H54 (cell line): ENCODE data around the gene PSMG4.
"Not testable (repeated sequence)": the region's sequence is repeated elsewhere in the genome, so short reads cannot be mapped to it uniquely, and the experiment has no call there.

Source experiments
- DNase-seq: peaks from one replicate; pipeline ENCODE4 v3.0.0; 2011; ENCODE audit warnings: low spot score, mixed read lengths; ENCODE audit not compliant: insufficient read length
- FAIRE-seq: peaks from 3 replicates; lab custom pipeline; 2011; peaks lifted over from hg19 to GRCh38; lab: Jason Lieb, UNC
- POLR2A ChIP-seq: IDR thresholded peaks from 2 replicates; pipeline ENCODE4 v1.6.1; 2011; ENCODE audit warnings: low read depth, mild to moderate bottlenecking, low read length

PSMG4 gene

DNA sequence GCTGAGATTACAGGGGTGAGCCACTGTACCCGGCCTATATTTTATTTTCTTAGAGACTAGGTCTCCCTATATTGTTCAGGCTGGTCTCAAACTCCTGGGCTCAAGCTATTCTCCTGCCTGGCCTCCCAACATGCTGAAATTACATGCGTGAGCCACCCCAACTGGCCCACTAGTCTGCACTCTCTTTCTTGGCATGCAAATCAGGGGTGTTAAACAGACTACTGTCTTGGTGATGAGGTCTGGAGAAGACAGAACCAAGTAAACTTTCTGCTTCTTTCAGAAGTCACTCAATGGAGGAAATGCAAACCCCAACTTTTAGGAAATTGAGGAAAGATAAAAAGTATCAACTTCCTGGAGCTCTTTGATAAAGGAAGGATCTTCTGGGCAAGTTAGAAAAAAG lies 23.3 kb upstream of the PSMG4 start:
- FAIRE-seq (no peak), DNase-seq (no peak)
- no peak for TF ChIP-seq POLR2A

GRCh38 chr6:3236005-3236404 lies 22.7 kb upstream of the PSMG4 start:
- FAIRE-seq (no peak), DNase-seq (no peak)
- TF ChIP-seq POLR2A = no peak

DNA sequence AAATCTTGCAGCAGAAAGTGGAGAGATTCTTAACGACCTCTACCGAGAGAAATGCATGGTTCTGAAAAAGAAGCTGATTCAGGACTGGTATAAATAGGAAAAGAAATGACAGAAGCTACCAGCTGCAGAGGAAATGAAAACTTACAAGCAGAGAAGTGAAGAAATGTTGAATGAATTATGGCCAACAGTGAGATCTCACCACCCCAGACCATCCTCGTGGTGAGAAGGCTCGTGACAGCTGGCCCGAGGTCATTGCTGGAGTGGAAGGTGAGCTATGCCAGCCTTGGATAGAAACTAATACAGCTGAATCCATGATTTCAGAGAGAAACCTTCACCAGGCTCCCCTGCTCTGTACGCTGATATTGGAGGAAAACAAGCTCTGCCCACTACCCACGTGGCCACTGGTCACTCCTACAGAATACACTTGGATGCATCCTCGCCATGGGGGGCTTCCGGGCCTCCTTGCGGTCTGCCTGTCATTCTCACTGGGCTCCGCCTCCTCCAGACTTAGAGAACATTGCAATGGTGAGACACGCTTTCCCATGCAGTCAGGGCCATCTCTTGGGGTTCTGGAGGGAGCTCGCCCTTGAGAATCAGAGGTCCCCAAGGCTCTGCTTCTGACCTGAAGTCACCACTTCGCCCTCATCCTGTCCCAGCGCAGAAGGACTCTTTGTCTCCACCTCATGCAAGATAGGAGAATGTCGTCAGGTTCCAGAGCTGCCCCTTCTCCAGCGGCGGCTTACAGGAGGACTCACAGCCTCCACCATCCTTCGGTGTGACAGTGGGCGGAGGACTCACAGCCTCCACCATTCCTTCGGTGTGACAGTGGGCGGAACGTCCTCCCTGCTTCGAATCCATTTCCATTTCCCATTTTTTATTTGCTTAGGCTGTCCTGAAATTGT lies 20.7 kb upstream of the PSMG4 start:
- no peak for DNase-seq
- FAIRE-seq = no peak
- no peak for TF ChIP-seq POLR2A

GRCh38 chr6:3239110-3239830 lies 19.5 kb upstream of the PSMG4 start:
- DNase-seq (no peak), FAIRE-seq (no peak)
- no peak for TF ChIP-seq POLR2A

- FAIRE-seq (no peak), DNase-seq (no peak)
- TF ChIP-seq POLR2A = no peak
Observed at GRCh38 chr6:3240595-3240994, 18.2 kb upstream of the PSMG4 start.

GRCh38 chr6:3241745-3242144 lies 17.0 kb upstream of the PSMG4 start:
- FAIRE-seq, DNase-seq: not testable (repeated sequence)

DNA sequence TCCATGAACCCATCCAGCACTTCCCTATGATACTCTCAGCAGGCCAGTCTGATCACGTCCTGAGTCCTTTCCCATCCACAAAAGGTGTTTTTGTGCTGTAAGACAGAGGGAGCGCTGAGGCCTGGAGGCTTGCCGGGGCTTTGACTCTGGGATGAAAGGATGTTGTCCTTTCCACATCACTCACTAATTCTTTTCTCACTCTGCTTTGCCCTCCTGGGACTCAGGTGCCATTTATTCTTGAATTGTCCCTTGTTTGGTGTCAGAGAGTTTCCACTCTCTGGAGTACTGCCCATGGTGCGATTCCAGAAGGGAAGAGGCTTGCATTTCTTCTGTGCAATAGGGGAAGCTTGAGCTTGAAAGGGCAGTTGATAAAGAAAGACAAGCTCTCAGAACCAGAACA lies 16.0 kb upstream of the PSMG4 start:
- DNase-seq (no peak), FAIRE-seq (no peak)
- no peak for TF ChIP-seq POLR2A

DNA sequence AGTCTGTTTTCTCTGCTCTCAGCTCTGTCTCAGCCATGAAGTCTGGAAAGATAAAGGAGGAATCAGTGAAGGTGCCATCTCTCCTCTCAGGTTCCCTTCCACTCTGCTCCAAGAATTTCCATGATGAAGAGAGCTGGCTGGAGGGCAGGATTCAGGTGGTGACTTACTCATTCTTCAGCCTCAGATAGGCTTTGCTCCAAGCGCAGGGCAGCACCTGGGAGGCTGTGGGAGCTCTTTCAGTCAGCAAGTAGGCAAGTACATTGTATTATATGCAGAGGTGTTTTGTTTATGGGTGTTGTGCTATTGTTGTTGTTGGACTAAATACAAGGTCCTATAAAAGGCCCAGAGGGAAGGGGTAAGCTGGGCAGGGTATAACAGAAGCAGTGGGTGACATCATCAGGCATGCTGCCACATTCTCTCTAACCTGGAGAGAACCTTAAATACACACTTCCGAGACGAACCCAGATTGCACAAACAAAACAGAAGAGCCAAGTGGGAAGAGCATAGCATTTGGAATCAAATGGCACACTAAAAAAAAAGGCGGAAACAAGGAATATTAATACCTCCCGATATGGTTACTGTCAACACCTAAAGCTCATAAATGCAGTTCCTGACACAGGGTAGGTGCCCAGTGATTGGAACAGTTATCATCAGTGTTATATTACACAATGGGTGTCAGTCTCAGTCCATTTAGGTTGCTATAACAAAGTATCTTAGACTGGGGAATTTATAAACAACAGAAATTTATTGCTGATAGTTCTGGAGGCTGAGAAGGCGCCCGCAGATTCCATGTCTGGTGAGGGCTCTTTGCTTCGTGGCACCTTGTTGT lies 14.5 kb upstream of the PSMG4 start:
- DNase-seq = no peak
- FAIRE-seq = no peak
- TF ChIP-seq POLR2A = no peak

DNA sequence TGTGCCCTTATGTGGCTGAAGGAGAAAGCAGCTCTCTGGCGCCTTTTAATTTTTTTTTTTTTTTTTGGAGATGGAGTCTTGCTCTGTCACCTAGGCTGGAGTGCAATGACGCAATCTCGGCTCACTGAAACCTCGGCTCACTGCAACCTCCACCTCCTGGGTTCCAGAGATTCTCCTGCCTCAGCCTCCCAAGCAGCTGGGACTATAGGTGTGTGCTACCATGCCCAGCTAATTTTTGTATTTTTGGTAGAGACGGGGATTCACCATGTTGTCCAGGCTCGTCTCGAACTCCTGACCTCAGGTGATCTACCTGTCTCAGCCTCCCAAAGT lies 13.9 kb upstream of the PSMG4 start:
- FAIRE-seq = not testable (repeated sequence)

DNA sequence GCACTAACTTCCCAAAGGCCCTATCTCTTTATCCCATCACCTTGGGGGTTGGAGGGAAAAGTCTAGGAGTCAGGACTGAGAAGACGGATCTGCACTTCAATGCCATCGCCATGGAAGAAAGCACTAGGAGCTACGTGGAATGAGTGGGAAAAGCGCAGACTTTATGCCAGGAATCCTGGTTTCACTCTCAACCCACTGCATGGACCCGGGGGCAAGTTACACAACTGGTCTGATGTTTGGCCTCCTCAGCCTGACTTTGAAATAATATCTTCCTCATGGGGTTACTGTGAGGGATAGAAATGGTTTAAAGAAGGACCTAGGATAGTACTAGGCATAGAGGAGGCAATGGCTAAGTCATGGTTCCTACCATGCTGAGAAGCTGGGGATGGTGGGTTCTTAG lies 13.5 kb upstream of the PSMG4 start:
- no peak for TF ChIP-seq POLR2A
- DNase-seq (no peak), FAIRE-seq (no peak)

More for the DNA sequence above, 13.9 kb upstream of the PSMG4 start:
- not testable (repeated sequence) for DNase-seq

- DNase-seq (peak; percentile 78), FAIRE-seq (no peak)
- 0 out of 2 replicates have a peak, but pooled peaks have one; percentile 16 for TF ChIP-seq POLR2A
Observed at GRCh38 chr6:3247255-3248146, 11.2 kb upstream of the PSMG4 start.

- TF ChIP-seq POLR2A = no peak
- no peak for FAIRE-seq
- no peak for DNase-seq
Observed at GRCh38 chr6:3249821-3250220, 8.9 kb upstream of the PSMG4 start.

- FAIRE-seq = no peak
- TF ChIP-seq POLR2A = no peak
- no peak for DNase-seq
Observed at GRCh38 chr6:3250231-3250675, 8.5 kb upstream of the PSMG4 start.
